ENCODE results near the gene PCNX4.

Gene PCNX4

DNA sequence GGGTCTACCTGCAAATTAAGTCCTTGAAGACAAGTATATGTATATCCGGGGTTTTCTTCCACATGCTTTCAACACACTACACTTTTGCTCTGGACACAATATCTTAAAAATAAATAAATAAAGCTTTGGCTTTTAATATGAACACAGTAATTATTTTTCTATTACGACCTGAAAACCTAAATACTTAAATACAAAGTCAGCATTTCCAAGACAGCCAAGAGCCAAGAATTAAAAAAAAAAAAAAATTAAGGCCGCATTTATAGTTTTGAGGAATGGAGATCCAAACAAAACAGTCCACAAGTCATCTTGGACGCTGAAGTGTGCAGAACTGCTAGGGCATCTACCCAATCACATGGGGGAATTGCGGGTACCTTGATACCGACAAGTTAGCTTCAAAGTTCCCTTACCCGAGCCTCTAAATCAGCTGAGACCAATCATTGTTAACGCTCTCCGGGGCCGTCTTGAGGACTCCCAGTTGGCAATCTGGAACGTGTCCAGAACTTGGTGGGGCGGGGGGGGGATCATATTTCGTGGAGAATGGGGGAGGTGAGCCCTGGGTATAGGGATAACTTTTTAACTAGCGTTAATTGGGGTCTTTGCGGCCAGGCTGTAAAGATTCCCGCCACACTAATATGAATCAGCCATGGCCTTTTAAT lies 731 bp upstream of the PCNX4 start:
- Histone ChIP-seq H3K4me1 (ENCODE audit: insufficient read depth, low read length, severe bottlenecking) (peaks cover 50% of the 10 kb centered on the region), H3K9ac (ENCODE audit: low read length) (peak overlapping the region; percentile 94), H3K27me3 (ENCODE audit: insufficient read depth, low read length) (no peaks in the 10 kb centered on the region), H3K4me2 (ENCODE audit: low read length) (peak overlapping the region; percentile 85), H3K9me2 (ENCODE audit: low read depth, low read length) (no peaks in the 10 kb centered on the region), H2AFZ (ENCODE audit: low read length) (no peak overlapping the region), H3K9me3 (ENCODE audit: low read length) (no peaks in the 10 kb centered on the region), H4K20me1 (ENCODE audit: insufficient read depth, low read length) (no peaks in the 10 kb centered on the region), H3K36me3 (ENCODE audit: insufficient read depth, low read length) (no peaks in the 10 kb centered on the region), H3K79me2 (ENCODE audit: insufficient read depth, low read length) (peaks cover 38% of the 10 kb centered on the region), H3K4me3 (ENCODE audit: low read depth, low read length, poor library complexity, severe bottlenecking) (peak overlapping the region; percentile 93), H3K27ac (ENCODE audit: low read depth, low read length, poor library complexity, severe bottlenecking) (peak overlapping the region; percentile 85), H3F3A (ENCODE audit: insufficient read depth, low read length) (no peaks in the 10 kb centered on the region)
- TF ChIP-seq, protein P1, sequence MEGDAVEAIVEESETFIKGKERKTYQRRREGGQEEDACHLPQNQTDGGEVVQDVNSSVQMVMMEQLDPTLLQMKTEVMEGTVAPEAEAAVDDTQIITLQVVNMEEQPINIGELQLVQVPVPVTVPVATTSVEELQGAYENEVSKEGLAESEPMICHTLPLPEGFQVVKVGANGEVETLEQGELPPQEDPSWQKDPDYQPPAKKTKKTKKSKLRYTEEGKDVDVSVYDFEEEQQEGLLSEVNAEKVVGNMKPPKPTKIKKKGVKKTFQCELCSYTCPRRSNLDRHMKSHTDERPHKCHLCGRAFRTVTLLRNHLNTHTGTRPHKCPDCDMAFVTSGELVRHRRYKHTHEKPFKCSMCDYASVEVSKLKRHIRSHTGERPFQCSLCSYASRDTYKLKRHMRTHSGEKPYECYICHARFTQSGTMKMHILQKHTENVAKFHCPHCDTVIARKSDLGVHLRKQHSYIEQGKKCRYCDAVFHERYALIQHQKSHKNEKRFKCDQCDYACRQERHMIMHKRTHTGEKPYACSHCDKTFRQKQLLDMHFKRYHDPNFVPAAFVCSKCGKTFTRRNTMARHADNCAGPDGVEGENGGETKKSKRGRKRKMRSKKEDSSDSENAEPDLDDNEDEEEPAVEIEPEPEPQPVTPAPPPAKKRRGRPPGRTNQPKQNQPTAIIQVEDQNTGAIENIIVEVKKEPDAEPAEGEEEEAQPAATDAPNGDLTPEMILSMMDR (IDR thresholded peaks at IDR 0.05; ENCODE audit: low read length): no peak

GRCh38 chr14:60092526-60092920 lies 800 bp downstream of the PCNX4 start:
- Histone ChIP-seq H3K36me3 (ENCODE audit: insufficient read depth, low read length) (peaks cover 14% of the 10 kb centered on the region), H3K27ac (ENCODE audit: low read depth, low read length, poor library complexity, severe bottlenecking) (peak overlapping the region; percentile 85), H3K9me3 (ENCODE audit: low read length) (no peaks in the 10 kb centered on the region), H3K9ac (ENCODE audit: low read length) (peak overlapping the region; percentile 94), H3K4me3 (ENCODE audit: low read depth, low read length, poor library complexity, severe bottlenecking) (peak overlapping the region; percentile 93), H3K27me3 (ENCODE audit: insufficient read depth, low read length) (no peaks in the 10 kb centered on the region), H3K79me2 (ENCODE audit: insufficient read depth, low read length) (peaks cover 49% of the 10 kb centered on the region), H3K4me2 (ENCODE audit: low read length) (peak overlapping the region; percentile 85), H3F3A (ENCODE audit: insufficient read depth, low read length) (no peaks in the 10 kb centered on the region), H2AFZ (ENCODE audit: low read length) (peak overlapping the region; percentile 52; the same call in 1 of the 2 replicates), H4K20me1 (ENCODE audit: insufficient read depth, low read length) (no peaks in the 10 kb centered on the region), H3K4me1 (ENCODE audit: insufficient read depth, low read length, severe bottlenecking) (peaks cover 50% of the 10 kb centered on the region), H3K9me2 (ENCODE audit: low read depth, low read length) (no peaks in the 10 kb centered on the region)
- TF ChIP-seq EZH2 (IDR thresholded peaks at IDR 0.05; ENCODE audit: borderline replicate concordance, low read length): no peak
- TF ChIP-seq, protein P1 (IDR thresholded peaks at IDR 0.05; ENCODE audit: low read length): no peak

GRCh38 chr14:60093080-60093479 lies 1.4 kb downstream of the PCNX4 start:
- no peaks in the 10 kb centered on the region for H4K20me1 ChIP-seq (ENCODE audit: insufficient read depth, low read length)
- H3K9ac ChIP-seq (ENCODE audit: low read length): peak overlapping the region; percentile 94
- H2AFZ ChIP-seq (ENCODE audit: low read length): no peak overlapping the region
- H3K9me2 ChIP-seq (ENCODE audit: low read depth, low read length): no peaks in the 10 kb centered on the region
- TF ChIP-seq, protein P1 (IDR thresholded peaks at IDR 0.05; ENCODE audit: low read length): no peak
- no peak for TF ChIP-seq EZH2 (IDR thresholded peaks at IDR 0.05; ENCODE audit: borderline replicate concordance, low read length)
- no peaks in the 10 kb centered on the region for H3K27me3 ChIP-seq (ENCODE audit: insufficient read depth, low read length)
- peak overlapping the region; percentile 85 for H3K27ac ChIP-seq (ENCODE audit: low read depth, low read length, poor library complexity, severe bottlenecking)
- H3F3A ChIP-seq (ENCODE audit: insufficient read depth, low read length): no peaks in the 10 kb centered on the region
- H3K36me3 ChIP-seq (ENCODE audit: insufficient read depth, low read length): peaks cover 19% of the 10 kb centered on the region
- peaks cover 46% of the 10 kb centered on the region for H3K4me1 ChIP-seq (ENCODE audit: insufficient read depth, low read length, severe bottlenecking)
- no peaks in the 10 kb centered on the region for H3K9me3 ChIP-seq (ENCODE audit: low read length)
- H3K79me2 ChIP-seq (ENCODE audit: insufficient read depth, low read length): peaks cover 50% of the 10 kb centered on the region
- peak overlapping the region; percentile 93 for H3K4me3 ChIP-seq (ENCODE audit: low read depth, low read length, poor library complexity, severe bottlenecking)
- peak overlapping the region; percentile 85 for H3K4me2 ChIP-seq (ENCODE audit: low read length)

All from OCI-LY1 (cell line).